ENCODE data around the gene TMCO2. TPM values are rescaled to one million over a fixed set of nuclear protein-coding genes. Genes with fewer than 3 reads are reported as not detected.

Gene TMCO2
- total RNA-seq, 1 experiment from 2014 or later, result not detected

DNA sequence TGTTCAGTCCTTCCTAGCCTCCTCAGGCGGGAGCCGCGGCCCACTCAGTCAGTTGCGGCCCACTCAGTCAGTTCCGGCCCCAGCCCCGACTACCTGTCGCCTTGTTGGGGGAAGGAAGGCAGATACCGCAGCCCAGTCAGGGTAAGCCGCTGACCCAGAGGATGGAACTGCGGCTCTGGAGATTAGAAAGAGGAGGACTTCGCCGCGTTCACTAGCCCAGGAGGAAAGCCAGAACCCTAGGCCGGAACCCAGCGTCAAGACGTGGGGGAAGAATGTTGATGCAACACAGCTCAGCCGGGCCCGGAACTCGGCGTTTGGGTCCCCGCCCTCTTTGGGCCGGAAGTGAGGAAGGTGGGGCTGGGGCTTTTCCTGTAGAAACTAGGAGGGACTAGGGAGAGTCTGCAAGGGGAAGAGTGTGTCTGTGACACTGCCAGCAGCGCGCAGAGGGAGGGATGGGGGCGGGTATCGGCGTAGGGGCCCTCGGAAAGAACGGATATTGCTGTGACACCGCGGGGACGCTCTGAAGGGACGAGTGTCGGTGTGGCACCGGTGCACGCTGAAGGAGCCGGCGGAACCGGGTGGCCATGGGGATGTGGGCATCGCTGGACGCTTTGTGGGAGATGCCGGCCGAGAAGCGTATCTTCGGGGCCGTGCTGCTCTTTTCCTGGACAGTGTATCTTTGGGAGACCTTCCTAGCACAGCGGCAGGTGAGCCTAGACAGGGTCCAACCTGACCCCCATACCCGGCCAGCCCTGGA, 10.1 kb downstream of the TMCO2 start, which contains the start of gene ZMPSTE24:
Gene ZMPSTE24, plus strand, starts transcription at position 549 of the 757 bp plus-strand sequence. Its CDS starts 36 bp downstream, at position 585.
- peak; percentile 98 for DNase-seq (ENCODE audit: low read depth)

DNA sequence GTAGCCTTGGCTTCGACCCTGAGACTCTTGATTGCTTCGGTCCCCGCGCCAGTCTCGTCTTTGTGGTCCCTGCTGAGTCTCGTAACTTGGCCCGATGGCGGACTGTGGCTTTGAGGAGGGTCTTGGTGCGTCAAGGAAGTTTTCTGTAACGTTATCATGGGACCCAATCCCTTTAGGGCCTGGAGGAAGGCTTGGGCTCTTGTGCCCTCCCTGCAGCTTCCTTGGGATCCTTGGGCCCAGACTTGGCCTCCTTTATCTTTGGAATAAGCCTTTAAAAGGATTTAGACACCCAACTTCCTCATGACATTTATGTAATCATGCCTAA, 10.7 kb downstream of the TMCO2 start:
- no peak for DNase-seq (ENCODE audit: low read depth)

DNA sequence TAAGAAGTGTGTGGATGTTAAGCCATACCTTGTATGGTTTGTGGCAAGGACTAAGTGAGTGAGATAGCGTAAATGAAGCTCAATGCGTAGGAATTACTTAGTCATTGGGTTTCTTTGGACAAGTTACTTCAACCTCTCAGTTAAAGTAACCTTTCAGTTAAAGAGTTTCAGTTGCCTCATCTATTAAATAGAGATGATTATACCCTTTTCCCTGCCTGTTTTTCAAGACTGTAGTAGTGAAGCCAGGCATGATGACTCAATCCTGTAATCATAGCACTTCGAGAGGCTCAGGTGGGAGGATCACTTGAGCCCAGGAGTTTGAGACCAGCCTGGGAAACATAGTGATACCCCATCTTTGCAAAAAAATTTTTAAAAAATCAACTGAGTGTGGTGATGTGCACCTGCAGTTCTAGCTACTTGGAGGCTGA, 16.6 kb downstream of the TMCO2 start:
- DNase-seq (ENCODE audit: low read depth), result no peak

DNA sequence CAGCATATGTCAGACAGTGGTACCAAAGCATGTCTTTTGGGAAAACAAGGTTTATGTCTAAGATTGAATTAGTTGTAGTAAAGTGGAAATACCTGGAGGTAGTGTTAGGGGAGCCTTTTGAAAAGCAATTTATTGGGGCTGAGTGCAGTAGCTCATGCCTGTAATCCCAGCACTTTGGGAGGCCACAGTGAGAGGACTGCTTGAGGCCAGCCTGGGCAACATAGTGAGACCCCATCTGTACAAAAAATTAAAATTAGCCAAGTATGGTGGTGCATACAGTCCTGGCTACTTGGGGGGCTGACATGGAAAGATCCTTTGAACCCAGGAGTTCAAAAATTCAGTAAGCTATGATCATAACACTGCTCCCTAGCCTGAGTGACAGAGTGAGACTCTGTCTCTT, 17.6 kb downstream of the TMCO2 start:
- DNase-seq (ENCODE audit: low read depth), result no peak

DNA sequence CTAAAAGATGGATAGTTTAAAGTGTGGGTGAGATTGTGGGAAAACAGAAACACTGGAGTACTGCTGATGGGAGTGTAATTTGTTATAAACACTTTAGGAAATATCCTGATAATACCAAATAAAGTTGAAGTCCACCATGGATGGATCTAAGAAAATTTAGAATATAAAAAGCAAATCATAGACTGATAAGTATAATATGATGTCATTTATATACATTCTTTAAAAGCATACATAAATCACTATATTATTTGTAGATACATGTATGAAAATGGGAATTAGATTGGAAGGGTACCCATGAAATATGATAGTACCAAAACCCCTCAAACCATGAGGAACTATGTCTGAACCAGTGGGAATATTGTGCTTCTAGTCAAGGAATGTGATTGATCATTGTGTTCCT, 18.2 kb downstream of the TMCO2 start:
- no peak for DNase-seq (ENCODE audit: low read depth)

DNA sequence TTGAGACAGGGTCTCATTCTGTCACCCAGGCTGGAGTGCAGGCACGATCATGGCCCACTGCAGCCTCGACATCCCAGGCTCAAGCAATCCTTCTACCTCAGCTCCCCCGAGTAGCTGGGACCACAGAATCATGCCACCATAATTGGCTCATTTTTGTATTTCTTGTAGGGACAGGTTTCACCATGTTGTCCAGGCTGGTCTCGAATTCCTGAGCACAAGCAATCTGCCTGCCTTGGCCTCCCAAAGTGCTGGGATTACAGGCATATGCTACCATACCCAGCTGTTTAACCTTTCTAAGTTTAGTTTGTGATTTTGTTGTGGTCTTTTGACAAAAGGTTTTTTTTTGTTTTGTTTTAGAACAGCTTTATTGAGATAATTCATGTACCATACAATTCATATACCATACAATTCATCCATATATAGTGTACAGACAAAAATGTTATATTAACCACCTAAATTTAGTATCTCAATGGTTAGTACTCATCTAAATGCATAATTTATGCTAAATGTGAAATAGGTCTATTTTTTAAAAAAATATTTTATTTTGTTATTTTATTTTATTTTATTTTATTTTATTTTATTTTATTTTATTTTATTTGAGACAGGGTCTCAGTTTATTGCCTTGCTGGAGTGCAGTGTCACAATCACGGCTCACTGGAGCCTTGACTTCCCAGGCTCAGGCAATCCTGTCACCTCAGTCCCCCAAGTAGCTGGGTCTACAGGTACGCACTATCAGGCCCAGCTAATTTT, 19.2 kb downstream of the TMCO2 start:
- no peak for DNase-seq (ENCODE audit: low read depth)

DNA sequence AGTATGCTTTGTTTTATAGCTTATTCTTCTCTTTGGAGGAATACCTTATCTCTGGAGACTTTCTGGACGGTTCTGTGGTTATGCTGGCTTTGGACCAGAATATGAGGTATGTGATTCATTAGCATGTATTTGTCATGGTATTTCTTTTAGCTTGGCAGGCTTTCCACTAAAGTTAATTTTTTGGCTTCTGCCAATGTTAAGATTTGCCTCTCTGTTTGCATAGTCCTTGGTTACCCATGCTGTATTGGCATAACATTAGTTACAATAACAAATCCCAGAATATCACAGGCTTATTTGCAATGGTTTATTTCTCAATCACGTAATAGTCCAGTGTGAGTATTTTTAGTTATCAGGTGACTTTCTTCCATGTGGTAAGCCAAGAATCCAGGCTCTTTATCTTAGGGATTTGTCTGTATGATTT, 20.0 kb downstream of the TMCO2 start:
- DNase-seq (ENCODE audit: low read depth), result peak; percentile 73

DNA sequence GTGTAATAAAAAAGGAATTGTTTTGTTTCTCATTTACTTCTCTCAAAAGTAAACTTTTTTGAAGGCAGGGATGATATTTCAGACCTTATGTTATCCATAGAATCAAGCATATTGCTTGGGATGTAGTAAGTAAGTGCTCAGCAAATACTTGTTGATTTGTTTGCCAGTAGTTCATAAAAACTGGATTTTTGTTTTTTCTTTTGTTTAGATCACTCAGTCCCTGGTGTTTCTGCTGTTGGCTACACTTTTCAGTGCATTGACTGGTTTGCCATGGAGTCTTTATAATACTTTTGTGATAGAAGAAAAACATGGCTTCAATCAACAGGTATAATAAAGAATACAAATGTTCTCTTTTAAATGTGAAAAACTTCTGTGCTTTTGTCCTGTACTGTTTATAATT, 20.5 kb downstream of the TMCO2 start:
- no peak for DNase-seq (ENCODE audit: low read depth)

DNA sequence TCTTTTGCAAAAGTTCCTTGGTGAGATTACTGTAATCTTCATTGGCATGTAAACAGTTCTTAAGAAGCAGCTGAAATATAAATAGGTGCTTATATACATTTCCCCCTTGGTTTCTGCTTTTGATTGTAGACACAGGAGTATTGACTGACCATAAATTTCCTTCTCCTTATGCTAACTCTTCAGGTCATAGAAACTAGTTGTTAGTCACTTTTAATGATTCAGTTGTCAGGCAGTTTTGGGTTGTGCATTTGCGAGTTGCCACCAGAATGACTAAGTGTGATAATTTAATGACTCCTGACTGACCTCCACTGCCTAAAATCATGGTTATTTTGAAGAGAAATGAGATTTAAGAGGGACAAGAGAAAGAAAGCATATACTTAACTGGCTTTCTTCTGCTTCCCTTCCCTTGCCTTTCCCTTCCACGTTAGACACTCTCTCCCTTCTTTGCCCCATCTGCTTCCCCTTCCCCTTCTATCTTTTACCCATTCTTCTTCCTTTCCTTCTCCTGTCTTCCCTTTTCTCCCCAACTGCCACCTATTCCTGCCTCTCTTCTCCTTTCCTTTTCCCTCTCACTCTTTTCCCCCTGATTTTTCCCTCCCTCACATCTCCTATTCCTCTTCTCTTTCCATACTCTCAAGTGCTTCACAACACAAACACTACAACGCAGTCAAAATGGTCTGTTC, 22.6 kb downstream of the TMCO2 start:
- DNase-seq (ENCODE audit: low read depth), result peak; percentile 27

DNA sequence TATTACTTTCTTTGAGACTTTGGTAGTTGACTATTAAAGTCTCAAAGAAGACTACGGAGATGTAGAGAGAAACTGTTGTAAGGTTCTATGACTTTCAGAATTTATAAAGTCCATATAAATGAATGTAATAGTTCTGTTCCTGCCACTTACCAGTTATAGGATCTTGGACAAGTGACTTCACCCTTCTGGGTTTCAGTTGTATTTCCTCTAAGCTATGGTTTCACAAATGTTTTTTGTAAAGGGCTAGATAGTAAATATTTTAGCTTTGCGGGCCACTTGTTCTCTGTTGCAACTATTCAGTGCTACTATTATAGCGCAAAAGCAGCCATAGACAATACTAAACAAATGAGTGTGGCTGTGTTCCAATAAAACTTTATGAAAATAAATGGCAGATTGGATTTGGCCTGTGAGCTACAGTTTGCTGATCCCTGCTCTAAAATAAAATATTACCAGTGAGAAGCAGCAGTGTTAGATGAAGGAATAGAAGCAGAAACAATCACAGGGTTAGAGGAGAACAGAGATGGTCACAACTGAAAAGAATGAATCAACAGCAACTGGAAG, 25.0 kb downstream of the TMCO2 start:
- DNase-seq (ENCODE audit: low read depth), result no peak

DNA sequence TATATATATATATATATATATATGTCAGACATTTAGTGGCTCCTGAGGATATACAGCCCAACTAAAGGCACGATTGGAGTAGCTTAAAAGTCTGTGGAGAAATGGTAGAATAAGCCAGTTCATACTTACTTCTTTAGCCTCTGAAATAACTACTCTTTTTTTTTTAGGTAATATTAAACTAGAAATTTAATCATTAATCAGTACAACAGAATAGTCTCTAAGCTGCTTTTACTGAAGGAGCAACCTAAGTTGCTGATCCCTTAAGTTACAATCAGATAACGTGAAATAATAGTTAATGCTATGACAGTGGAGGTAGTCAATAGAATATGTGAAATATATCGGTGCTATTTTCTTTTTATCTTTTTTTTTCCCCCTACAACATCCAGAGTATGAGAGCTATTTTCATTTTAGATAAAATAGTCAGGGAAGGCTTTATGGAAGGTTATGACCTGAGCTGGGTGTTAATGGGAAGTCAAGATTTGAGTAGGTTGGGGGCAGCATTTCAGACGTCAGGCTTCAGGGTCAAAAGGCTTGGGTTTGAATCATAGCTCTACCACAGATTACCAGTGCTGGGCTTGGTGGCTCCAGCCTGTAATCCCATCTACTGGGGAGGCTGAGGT, 25.9 kb downstream of the TMCO2 start:
- DNase-seq (ENCODE audit: low read depth), result no peak

DNA sequence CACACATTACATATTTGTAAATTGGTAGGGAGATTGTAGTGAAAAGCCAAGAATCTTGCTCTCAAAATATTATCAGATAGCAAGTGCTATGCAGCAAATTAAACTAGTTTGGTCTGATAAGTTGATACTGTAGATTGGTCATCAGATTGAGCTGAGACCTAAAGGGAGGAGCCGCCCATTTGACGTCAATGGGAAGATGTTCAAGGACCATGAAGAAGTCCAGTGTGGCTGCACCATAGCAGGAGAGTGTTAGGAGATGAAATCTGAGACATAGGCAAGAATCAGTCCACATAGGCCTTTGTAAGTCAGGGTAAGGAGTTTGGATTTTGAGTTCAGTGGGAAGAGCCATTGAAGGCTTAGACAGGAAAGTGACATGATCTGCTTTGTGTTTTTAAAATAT, 26.6 kb downstream of the TMCO2 start:
- no peak for DNase-seq (ENCODE audit: low read depth)

DNA sequence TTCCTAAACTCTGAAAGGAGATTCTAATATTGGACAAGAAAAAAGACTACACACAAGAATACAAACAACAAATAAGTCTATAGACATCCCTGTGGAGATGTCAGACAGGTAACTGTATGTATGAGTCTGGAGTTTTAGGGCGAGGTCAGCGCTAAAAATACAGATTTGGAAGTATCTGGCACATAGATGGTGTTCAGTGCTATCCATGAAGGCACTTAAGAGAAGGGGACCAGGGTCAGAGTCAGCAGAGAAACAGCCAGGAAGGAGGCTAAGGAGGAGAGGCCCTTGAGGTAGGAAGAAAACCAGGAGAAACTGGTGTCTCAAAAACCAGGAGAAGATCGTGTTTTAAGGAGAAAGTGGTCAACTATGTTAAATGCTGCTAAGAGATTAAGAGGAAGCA, 28.4 kb downstream of the TMCO2 start:
- DNase-seq (ENCODE audit: low read depth), result no peak

DNA sequence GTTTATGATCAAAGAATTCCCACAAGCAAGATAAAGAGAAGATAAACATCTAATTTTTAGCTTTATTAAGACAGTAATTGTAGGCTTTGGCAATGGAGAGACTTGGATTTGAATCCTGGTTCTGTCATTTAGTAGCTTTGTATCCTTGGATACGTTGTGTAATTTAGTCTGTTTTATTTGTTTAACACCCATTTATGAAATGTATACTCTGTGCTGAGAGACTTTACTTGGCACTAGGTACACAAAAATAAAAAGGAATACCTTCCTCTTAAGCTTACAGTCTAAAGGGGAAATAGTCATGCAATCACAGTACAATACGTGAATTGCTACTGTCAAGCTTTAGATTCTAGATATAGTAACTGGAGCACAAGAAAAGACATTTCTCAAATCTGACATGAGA, 34.1 kb downstream of the TMCO2 start:
- DNase-seq (ENCODE audit: low read depth), result no peak

DNA sequence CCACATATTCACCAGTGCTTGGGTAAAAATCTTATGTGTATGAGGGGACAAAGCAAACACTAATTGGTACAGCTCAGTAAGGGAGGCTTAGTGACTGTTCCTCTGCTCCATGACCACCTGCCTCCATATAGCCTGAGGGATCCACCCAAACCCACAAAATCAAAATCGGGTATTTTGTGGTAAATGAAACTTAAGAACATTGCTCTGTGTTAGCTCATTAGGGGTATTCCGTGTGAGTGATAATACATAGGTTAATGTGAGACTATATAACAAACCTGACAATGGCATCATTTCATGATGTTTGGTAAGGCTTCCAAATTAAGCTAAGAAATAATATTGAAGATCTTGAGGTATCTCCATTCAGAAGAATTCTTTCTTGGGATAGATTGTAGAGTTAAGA, 43.6 kb downstream of the TMCO2 start:
- no peak for DNase-seq (ENCODE audit: low read depth)

DNA sequence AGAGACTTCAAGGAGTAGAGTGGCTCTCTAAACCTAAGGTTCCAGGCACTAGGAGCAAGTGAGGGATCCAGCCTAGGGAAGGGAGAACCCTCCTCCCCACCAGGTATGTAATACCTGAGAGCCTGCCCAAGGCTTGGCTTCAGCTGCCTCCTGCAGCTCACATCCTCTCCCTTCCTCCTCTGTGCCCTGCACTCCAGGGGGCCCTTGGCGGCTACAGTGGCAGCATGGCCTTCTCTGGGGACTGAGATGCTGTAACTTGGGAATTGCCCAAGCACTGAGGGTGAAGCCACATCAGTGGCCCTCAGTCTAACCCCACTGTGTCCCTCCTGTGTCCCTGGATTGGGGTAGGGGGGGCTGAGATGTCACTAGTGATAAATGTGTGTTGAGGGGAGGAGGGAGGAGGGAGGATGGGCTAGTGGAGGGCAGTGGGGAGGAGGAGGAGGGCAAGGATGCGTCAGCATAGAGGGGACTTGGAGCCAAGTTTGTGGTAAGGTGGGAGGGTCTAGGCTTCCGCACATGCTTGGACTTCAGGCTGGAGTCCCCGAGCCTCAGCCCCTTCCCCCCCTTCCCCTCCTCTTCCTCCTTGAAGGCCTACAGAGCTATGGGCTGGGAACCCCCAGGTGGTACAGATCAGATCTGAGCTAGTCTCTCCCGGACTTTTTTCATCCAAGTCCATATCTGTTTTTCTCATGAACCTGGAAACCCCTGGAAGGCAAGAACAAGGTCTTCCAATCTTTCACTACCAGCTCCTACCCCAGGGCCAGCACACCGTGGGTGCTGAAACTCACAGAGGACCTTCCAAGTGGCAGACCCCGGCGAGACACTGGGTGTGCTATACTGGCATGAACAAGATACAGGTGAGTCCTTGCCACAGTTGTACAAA, 51.9 kb downstream of the TMCO2 start:
- DNase-seq (ENCODE audit: low read depth), result no peak

DNA sequence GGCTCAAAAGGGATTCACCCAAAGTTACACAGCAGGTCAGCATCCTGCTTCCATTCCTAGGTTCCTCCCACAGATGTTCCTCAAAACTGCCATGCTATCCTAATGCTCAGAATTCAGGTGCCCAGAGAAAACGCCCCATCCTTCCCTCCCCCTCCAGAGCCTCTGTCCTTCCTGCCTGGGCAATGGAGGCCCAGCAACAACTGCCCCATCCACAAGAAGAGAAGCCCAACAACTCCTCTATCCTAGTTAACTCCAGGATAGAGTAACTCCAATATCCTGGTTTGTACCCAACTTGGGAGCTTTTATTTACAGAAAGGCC, 52.5 kb downstream of the TMCO2 start:
- DNase-seq (ENCODE audit: low read depth), result no peak

DNA sequence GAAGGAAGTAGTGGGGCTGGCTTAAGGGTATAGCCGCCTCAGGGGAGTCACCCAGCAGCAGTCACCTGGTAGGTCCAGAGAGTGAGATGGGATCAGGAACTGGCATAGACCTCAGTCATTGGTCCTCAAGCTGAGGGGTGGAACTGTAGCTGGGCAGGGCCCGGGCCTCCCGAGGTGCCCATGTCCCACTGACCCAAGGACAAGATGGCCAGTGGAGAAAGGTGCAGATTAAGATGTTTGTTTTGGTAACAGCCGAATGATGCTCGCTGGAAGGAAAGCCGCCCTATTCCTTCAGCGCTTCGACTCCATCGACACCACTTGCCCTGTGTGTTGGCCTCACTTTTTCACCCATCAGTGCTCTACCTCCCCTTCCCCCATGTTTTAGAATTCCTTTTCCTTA, 52.9 kb downstream of the TMCO2 start:
- DNase-seq (ENCODE audit: low read depth), result no peak

DNA sequence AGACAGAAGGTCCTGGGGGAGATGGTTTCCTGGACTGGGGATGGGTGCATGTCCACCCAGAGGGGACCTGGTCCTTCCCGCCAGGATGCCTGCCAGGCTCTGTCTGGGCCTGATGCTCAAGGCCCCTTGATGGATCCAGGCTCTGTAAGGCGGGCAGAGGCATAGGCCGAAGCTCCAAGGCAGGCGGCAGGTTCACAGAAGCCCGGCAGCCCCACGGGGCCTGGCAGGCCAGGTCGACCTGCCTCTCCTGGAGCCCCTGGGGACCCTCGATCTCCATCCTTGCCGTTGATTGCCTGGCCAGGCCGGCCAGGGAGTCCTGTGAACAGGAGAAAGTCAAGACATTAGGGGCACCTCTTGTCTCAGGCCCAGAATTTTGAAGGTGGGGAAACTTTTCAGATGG, 53.3 kb downstream of the TMCO2 start:
- DNase-seq (ENCODE audit: low read depth), result no peak
